ENCODE results near the gene ARRDC3.

DNA sequence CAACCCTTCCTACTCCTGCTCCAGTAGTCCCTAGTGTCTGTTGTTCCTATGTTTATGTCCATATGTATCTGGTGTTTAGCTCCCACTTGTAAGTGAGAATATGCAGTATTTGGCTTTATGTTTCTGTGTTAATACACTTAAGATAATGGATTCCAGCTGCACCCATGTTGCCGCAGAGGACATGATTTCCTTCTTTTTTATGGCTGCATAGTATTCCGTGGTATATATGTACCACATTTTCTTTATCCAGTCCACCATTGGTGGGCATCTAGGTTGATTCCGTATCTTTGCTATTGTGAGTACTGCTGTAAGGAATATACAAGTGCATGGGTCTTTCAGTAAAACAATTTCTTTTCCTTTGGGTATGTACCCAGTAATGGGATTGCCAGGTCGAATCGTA, 5.2 kb upstream of the ARRDC3 start:
- TF ChIP-seq, protein P1, sequence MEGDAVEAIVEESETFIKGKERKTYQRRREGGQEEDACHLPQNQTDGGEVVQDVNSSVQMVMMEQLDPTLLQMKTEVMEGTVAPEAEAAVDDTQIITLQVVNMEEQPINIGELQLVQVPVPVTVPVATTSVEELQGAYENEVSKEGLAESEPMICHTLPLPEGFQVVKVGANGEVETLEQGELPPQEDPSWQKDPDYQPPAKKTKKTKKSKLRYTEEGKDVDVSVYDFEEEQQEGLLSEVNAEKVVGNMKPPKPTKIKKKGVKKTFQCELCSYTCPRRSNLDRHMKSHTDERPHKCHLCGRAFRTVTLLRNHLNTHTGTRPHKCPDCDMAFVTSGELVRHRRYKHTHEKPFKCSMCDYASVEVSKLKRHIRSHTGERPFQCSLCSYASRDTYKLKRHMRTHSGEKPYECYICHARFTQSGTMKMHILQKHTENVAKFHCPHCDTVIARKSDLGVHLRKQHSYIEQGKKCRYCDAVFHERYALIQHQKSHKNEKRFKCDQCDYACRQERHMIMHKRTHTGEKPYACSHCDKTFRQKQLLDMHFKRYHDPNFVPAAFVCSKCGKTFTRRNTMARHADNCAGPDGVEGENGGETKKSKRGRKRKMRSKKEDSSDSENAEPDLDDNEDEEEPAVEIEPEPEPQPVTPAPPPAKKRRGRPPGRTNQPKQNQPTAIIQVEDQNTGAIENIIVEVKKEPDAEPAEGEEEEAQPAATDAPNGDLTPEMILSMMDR (IDR thresholded peaks at IDR 0.05 in 2 of 3, conservative IDR thresholded peaks at IDR 0.05 in 1 of 3; ENCODE audit: control insufficient read depth in 2 of 3, extremely low read depth in 1 of 3, insufficient read depth in 1 of 3, low read depth in 3 of 3, low read length in 3 of 3) = no peak
- TF ChIP-seq TCF12 (IDR thresholded peaks at IDR 0.05; ENCODE audit: low read depth, low read length) = no peak
